ENCODE results near the gene TTC3.
A peak's percentile ranks its signal among the peaks of the same experiment; 100 is the strongest.
"Not testable (repeated sequence)": the region's sequence is repeated elsewhere in the genome, so short reads cannot be mapped to it uniquely, and the experiment has no call there.

Gene TTC3

GRCh38 chr21:37072988-37073416 lies at the start of gene TTC3, which contains the start of gene PIGP:
TSS of gene TTC3 (plus strand) at chr21:37073254. CDS start at chr21:37087258, 14,004 bp downstream.
TSS of gene PIGP (minus strand) at chr21:37073071. CDS start at chr21:37072515, 556 bp downstream.
- peak; percentile 94 for DNase-seq (ENCODE audit: low read depth)

GRCh38 chr21:37026499-37026898 lies 46.6 kb upstream of the TTC3 start:
- no peak for DNase-seq (ENCODE audit: low read depth)

GRCh38 chr21:37028570-37028969 lies 44.5 kb upstream of the TTC3 start:
- DNase-seq (ENCODE audit: low read depth) = no peak

DNA sequence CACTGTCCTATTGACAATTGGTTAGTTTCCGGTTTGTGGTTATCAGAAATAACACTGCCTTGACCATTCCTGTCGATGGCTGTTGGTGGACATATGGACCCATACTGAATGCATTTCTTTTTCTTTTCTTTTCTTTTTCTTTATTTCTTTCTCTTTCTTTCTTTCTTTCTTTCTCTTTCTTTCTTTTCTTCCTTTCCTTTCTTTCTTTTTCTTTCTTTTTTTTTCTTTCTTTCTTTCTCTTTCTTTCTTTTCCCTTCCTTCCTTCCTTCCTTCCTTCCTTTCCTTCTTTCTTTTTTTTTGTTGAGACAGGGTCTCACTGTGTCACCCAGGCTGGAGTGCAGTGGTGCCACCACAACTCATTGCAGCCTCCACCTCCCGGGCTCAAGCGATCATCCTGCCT lies 42.2 kb upstream of the TTC3 start:
- no peak for DNase-seq (ENCODE audit: low read depth)

GRCh38 chr21:37032293-37032692 lies 40.8 kb upstream of the TTC3 start:
- no peak for DNase-seq (ENCODE audit: low read depth)

DNA sequence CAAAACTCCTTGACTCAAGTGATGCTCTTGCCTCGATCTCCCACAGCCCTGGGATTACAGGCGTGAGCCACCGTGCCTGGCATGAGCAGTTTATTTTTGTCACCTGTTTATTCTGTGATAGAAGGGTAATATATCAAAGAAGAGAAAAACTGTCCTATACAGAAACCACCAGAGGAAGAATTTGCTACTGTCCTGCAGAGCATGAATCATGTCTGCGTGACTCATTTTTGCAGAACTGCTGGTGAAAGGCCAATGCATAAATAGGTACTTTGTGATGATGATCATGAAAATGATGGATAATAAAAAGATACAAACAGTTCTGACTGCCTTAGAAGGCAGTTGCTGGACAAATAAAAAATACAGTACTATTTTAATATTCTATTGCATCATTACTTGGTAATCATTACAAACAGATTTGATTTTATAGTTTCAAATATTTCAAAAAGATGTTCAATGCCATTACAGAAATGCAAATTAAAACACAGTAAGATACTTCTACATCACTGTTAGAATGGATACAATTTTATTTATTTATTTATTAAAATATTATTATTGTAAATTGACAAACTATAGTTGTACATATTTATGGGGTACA lies 40.1 kb upstream of the TTC3 start:
- DNase-seq (ENCODE audit: low read depth) = peak; percentile 42

DNA sequence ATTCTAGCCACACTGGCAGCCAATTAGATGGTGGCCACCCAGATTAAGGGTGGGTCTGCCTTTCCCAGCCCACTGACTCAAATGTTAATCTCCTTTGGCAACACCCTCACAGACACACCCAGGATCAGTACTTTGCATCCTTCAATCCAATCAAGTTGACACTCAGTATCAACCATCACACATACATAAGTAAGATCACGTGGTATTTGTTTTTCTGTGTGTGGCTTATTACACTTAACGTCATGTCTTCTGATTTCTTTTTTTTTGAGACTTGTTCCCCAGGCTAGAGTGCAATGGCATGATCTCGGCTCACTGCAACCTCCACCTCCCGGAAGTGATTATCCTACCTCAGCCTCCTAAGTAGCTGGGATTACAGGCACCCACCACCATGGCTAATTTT lies 38.7 kb upstream of the TTC3 start:
- not testable (repeated sequence) for DNase-seq (ENCODE audit: low read depth)

GRCh38 chr21:37036177-37036576 lies 36.9 kb upstream of the TTC3 start:
- DNase-seq (ENCODE audit: low read depth) = no peak

DNA sequence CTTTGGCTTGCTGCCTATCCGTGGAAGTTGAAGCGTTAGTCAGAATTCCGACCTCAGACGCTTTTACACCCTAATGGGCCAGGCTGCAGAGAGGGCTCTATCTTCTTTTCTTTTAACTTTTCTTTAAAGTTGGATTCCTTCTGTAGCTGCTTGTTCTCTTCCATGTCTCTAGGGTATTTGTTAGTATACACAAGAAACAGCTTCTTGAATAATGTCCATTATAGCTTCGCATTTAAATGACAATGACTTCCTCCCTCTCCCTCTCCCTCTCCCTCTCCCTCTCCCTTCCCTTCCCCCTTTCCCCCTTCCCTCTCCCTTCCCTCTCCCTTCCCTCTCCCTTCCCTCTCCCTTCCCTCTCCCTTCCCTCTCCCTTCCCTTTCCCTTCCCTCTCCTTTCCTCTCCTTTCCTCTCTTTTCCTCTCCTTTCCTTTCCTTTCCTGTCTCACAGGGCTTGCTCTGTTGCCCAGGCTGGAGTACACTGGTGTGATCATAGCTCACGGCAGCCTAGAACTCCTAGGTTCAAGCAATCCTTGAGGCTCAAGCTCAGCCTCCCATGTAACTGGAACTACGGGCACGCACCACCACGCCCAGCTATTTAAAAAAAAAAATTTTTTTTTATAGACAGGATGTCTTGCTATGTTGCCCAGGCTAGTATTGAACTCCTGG lies 33.5 kb upstream of the TTC3 start:
- DNase-seq (ENCODE audit: low read depth) = no peak

DNA sequence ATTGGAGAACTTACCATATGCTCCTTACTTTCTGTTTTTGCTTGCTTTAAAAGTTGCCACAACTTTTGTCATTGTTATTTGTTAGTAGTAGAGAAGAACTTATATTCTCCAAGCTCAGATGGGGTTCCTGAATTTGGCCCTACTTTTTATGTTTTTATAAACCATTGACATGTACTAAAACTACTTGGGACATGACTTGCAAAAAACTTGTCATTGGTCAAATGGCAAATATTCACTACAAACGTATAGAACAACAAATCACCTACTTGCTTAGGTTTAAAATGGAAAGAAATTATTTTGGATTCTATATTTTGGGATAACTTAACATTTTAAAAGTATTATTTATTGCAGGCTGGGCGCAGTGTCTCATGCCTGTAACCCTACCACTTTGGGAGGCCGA lies 32.8 kb upstream of the TTC3 start:
- no peak for DNase-seq (ENCODE audit: low read depth)

DNA sequence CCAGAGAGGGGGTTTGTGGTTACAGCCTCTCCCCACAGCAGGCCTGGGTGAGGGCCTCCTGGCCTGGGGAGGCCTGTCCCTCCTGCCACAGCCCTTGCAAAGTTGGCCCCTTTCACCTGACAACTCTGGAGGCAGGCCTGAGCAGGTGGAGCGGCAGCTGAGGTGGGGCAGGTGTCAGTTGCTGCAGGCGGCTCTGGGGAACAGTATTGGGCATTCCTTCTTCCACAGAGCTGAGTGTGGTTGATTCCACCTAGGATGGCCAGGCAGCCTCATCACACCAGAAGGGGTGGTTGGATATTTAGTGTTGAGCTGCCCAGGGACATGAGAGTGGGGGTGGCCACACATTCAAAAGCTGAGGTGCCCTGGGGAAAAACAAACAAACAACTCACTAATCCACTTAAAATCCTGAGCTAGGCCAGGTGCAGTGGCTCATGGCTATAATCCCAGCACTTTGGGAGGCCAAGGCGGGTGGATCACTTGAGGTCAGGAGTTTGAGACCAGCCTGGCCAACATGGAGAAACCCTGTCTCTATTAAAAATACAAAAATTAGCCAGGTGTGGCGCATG lies 31.3 kb upstream of the TTC3 start:
- DNase-seq (ENCODE audit: low read depth) = no peak

DNA sequence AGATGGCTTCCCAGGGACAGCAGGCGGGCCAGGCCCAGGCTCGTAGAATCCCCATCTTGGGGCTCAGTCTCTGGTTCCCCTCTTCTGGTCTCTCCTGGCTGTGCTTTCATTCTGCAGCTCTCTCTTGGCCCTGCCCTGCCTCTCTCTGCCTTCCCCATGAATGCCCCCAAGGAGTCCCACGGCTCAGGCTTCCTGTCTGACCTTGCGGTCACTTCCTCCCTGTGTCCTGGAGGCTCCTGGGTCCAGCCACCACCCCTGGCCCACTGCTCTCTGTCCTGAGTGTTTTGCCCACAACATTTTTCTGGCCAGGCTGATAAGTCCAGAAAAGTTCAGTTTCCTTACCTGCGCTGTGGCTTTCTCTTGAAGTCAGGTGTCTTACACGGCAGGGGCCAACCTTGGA lies 29.2 kb upstream of the TTC3 start:
- no peak for DNase-seq (ENCODE audit: low read depth)

DNA sequence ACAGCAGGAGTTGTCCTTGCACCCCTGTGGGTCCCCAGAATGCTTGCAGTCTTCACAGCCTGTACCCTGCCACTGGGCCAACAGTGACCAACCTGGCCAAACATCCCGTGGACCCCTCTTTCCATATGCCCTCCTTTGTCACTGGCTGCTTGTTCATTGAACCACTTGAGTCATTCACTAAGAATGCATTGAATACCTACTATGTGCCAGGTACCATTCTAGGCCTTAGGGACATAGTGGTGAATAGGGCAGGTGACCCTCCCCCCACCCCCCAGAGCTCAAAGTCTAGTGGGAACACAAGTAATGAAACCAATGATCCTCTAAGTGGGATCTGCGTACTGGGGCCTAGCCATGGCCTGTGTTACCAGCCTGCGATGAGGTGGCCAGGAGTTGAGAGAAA lies 28.4 kb upstream of the TTC3 start:
- no peak for DNase-seq (ENCODE audit: low read depth)

GRCh38 chr21:37045149-37045548 lies 27.9 kb upstream of the TTC3 start:
- DNase-seq (ENCODE audit: low read depth) = no peak

GRCh38 chr21:37045556-37045955 lies 27.5 kb upstream of the TTC3 start:
- DNase-seq (ENCODE audit: low read depth) = no peak

- no peak for DNase-seq (ENCODE audit: low read depth)
Observed at GRCh38 chr21:37047079-37047478, 26.0 kb upstream of the TTC3 start.

- not testable (repeated sequence) for DNase-seq (ENCODE audit: low read depth)
Observed at GRCh38 chr21:37049741-37050140, 23.3 kb upstream of the TTC3 start.

DNA sequence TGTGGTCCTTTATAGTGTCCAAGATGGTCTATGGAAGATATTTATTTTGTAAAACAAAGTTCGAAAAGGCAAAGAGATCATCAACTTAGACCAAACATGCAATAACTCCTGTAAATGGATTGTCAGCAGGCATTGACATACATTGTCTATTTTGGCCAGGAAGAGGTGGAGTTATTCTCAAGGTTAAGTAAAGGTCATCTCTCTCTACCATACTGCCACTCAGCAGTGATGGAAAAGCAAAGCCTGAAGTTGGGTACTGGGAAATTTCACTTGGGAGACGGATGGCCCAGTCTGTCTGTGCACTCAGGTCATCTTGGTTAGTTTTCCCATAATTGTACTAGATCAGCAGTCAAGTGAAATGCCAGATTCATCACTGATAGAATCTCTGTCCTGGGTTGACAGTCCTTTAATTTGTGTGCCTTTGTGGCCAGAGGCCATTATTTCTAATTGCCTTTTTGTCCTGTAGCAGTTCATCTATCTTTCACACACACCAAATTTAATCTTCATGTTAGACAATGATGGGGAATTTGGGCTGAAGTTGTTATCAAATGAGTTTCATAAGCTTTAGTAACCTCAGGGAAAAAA lies 17.7 kb upstream of the TTC3 start:
- DNase-seq (ENCODE audit: low read depth) = no peak

GRCh38 chr21:37057614-37058013 lies 15.4 kb upstream of the TTC3 start:
- no peak for DNase-seq (ENCODE audit: low read depth)

GRCh38 chr21:37058261-37058660 lies 14.8 kb upstream of the TTC3 start:
- DNase-seq (ENCODE audit: low read depth) = no peak

- no peak for DNase-seq (ENCODE audit: low read depth)
Observed at GRCh38 chr21:37059181-37059580, 13.9 kb upstream of the TTC3 start.

DNA sequence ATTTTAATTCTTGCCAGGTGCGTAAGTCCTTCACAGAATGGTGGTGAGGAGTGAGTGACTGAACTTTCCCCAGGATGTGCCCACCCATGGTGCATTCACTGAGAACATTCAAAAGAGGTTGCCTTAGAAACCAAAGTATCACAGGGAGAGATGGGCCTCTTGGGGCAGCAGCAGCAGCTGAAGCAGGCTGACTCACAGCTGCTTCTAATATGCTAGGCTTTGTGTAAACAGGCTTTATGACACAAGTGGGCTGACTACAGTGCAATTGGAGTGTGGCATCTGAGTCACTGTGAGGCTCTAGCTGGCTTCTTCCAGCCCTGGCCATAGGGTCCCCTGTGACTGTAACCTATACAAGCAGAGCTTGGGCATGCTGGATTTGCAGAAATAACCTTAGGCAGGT lies 12.8 kb upstream of the TTC3 start:
- peak; percentile 97 for DNase-seq (ENCODE audit: low read depth)

GRCh38 chr21:37061926-37062592 lies 11.0 kb upstream of the TTC3 start:
- DNase-seq (ENCODE audit: low read depth) = peak; percentile 91
